Transverse colon (tissue), 4 donors: ENCODE results near the gene PIK3IP1.

Source experiments
- POLR2A ChIP-seq: fragments of 450-650 bp; IDR thresholded peaks from one replicate; pipeline ENCODE4 v1.6.1; 2016; ENCODE audit warnings: antibody characterized with exemption, mild to moderate bottlenecking, moderate library complexity
- POLR2AphosphoS5 ChIP-seq, 3 donors: sonication (generic); formaldehyde crosslinking; IDR thresholded peaks; one replicate each; pipeline ENCODE4 v1.6.1; 2016; ENCODE audit warnings: antibody characterized with exemption in 3 of 3
- TF ChIP-seq, protein P1 (sequence below), 5 experiments: fragments of 200-600 bp in 3 of 5; fragments of 450-650 bp in 2 of 5; sonication (generic) in 3 of 5; IDR thresholded peaks; 1 replicate in 2 of 5; 2 replicates in 3 of 5; pipeline ENCODE4 v1.5.1; 2016 to 2017; ENCODE audit warnings: antibody characterized with exemption in 5 of 5, inconsistent platforms in 3 of 5, mild to moderate bottlenecking in 2 of 5, moderate library complexity in 1 of 5

DNA sequence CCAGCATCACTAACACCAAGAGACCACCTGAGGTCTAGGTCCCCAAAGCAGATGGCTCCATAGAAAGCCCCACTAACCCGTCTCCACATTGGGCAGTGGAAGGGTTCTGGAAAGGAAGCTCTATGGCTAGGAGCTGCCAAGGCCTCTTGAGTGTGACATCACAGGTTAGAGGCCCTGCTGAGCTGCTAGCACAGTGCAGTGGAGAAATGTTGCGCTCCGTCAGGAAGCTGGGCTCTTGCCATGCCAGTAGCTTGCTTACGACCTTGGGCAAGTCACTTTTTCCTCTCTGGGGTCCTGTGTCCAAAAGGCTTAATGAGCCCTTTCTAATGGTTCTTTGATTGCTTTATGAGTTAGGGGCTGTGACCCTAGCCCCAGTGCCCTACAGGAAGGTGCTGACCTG is 10.6 kb downstream of the PIK3IP1 start:
- TF ChIP-seq, protein P1, sequence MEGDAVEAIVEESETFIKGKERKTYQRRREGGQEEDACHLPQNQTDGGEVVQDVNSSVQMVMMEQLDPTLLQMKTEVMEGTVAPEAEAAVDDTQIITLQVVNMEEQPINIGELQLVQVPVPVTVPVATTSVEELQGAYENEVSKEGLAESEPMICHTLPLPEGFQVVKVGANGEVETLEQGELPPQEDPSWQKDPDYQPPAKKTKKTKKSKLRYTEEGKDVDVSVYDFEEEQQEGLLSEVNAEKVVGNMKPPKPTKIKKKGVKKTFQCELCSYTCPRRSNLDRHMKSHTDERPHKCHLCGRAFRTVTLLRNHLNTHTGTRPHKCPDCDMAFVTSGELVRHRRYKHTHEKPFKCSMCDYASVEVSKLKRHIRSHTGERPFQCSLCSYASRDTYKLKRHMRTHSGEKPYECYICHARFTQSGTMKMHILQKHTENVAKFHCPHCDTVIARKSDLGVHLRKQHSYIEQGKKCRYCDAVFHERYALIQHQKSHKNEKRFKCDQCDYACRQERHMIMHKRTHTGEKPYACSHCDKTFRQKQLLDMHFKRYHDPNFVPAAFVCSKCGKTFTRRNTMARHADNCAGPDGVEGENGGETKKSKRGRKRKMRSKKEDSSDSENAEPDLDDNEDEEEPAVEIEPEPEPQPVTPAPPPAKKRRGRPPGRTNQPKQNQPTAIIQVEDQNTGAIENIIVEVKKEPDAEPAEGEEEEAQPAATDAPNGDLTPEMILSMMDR (IDR thresholded peaks at IDR 0.05): no peak
- TF ChIP-seq POLR2AphosphoS5 (IDR thresholded peaks at IDR 0.05) (no peak), POLR2A (no peak)
